ENCODE results near the gene MAN2B2. TPM values are rescaled to one million over a fixed set of nuclear protein-coding genes. Genes with fewer than 3 reads are reported as not detected.

MAN2B2 gene
- total and polyA plus RNA-seq, 9 of the 15 experiments (the other 6 are each of a cell fraction or from before 2014, with no cell fraction given), result 0.21 to 8.8 (median 3.7) TPM

DNA sequence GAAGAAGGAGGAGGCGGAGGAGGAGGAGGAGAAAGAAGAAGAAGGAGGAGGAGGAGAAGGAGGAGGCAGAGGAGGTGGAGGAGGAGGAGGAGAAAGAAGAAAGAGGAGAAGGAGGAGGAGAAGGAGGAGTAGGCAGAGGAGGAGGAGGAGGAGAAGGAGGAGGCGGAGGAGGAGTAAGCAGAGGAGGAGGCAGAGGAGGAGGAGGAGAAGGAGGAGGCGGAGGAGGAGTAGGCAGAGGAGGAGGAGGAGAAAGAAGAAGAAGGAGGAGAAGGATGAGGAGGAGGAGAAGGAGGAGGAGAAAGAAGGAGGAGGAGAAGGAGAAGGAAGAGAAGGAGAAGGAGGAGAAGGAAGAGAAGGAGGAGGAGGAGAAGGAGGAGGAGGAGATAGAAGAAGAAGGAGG, 85.4 kb downstream of the MAN2B2 start (continued):
- TF ChIP-seq NR2C2 (CRISPR knock-in tag; IDR thresholded peaks at IDR 0.05), result no peak
- no peak for TF ChIP-seq NR2C2 (tag; IDR thresholded peaks at IDR 0.05)
- TF ChIP-seq THRB (CRISPR knock-in tag; conservative IDR thresholded peaks at IDR 0.05), result 0 out of 2 replicates have a peak, but pooled peaks have one; percentile 41
- peak; percentile 95 for TF ChIP-seq EGR1 (conservative IDR thresholded peaks at IDR 0.05)
- no peak for TF ChIP-seq RBM22 (IDR thresholded peaks at IDR 0.05; ENCODE audit: low read depth, low read length, poor library complexity, severe bottlenecking)
- 0 out of 2 replicates have a peak, but pooled peaks have one; percentile 57 for TF ChIP-seq ZBTB26 (CRISPR knock-in tag; IDR thresholded peaks at IDR 0.05)
- TF ChIP-seq, protein P1, sequence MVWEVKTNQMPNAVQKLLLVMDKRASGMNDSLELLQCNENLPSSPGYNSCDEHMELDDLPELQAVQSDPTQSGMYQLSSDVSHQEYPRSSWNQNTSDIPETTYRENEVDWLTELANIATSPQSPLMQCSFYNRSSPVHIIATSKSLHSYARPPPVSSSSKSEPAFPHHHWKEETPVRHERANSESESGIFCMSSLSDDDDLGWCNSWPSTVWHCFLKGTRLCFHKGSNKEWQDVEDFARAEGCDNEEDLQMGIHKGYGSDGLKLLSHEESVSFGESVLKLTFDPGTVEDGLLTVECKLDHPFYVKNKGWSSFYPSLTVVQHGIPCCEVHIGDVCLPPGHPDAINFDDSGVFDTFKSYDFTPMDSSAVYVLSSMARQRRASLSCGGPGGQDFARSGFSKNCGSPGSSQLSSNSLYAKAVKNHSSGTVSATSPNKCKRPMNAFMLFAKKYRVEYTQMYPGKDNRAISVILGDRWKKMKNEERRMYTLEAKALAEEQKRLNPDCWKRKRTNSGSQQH (CRISPR knock-in tag; IDR thresholded peaks at IDR 0.05), result peak; percentile 63; the same call in 1 of the 2 replicates
- no peak for TF ChIP-seq POLR2A (conservative IDR thresholded peaks at IDR 0.05)
- TF ChIP-seq MYBL2 (IDR thresholded peaks at IDR 0.05; ENCODE audit: low read depth), result no peak
- no peak for TF ChIP-seq MYBL2 (CRISPR knock-in tag; IDR thresholded peaks at IDR 0.05; ENCODE audit: borderline replicate concordance)
- peak; percentile 93 for TF ChIP-seq ZNF263 (CRISPR knock-in tag; IDR thresholded peaks at IDR 0.05; ENCODE audit: borderline replicate concordance)

Data from K562 (cell line).